ENCODE results near the gene SLC12A8. TPM values are rescaled to one million over a fixed set of nuclear protein-coding genes. Genes with fewer than 3 reads are reported as not detected.

The SLC12A8 gene
- total and polyA plus RNA-seq, 8 donors = 1.5 to 31.7 (median 12.3) TPM

GRCh38 chr3:125143982-125144652 lies 68.4 kb downstream of the SLC12A8 start:
- H3K36me3 ChIP-seq = no peaks in the 10 kb centered on the region
- 60 to 70% (median 65%) methylated on average over 7 of the region's 7 CpGs for WGBS, 5 donors
- peak in 1 of 2 donors; percentile 47 for DNase-seq
- H3K27ac ChIP-seq = peak overlapping the region in 2 of 5 donors; percentile 10 to 25
- intact Hi-C loops (cut with DNase I; ENCODE audit: low total_unique reads) = no loop called here
- H3K9me3 ChIP-seq = no peaks in the 10 kb centered on the region
- TF ChIP-seq POLR2A (IDR thresholded peaks at IDR 0.05) (no peak), EP300 (IDR thresholded peaks at IDR 0.05) (no peak), CTCF (IDR thresholded peaks at IDR 0.05) (no peak), POLR2AphosphoS5 (IDR thresholded peaks at IDR 0.05) (no peak)
- H3K27me3 ChIP-seq = no peaks in the 10 kb centered on the region
- no peak overlapping the region for H3K4me3 ChIP-seq
- peaks cover 13 to 67% (median 36%) of the 10 kb centered on the region in 4 donors for H3K4me1 ChIP-seq

DNA sequence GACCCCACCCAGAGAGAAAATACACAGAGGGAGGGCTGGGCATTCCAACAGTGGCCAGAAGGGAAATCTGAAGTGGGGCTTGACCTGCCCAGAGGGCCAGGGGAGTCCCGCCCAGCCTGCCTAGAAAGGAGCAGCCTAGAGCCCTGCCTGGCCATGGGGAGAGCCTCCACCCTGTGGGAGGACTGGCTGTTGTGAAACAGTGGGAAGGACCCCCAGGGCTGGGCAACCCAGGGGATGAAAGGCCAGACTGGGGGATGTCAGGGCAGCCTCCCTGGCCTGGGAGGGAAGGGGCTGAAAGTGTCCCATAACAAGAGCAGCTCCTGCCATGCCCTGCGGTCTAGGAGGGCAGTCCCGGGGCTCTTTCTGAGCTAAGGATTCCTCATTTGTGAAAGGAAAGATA lies 69.0 kb downstream of the SLC12A8 start:
- Histone ChIP-seq H3K4me1 (peaks cover 13 to 61% (median 31%) of the 10 kb centered on the region in 4 donors), H3K9me3 (no peaks in the 10 kb centered on the region), H3K36me3 (no peaks in the 10 kb centered on the region), H3K4me3 (no peak overlapping the region), H3K27me3 (no peaks in the 10 kb centered on the region), H3K27ac (peak overlapping the region in 2 of 5 donors; percentile 25 to 74)
- WGBS, 5 donors = 85 to 98% (median 91%) methylated on average over 3 of the region's 3 CpGs
- intact Hi-C loops (cut with DNase I; ENCODE audit: low total_unique reads) = no loop called here
- TF ChIP-seq POLR2A (IDR thresholded peaks at IDR 0.05) = no peak
- no peak for TF ChIP-seq CTCF (IDR thresholded peaks at IDR 0.05)
- TF ChIP-seq POLR2AphosphoS5 (IDR thresholded peaks at IDR 0.05) = no peak
- DNase-seq = no peak

DNA sequence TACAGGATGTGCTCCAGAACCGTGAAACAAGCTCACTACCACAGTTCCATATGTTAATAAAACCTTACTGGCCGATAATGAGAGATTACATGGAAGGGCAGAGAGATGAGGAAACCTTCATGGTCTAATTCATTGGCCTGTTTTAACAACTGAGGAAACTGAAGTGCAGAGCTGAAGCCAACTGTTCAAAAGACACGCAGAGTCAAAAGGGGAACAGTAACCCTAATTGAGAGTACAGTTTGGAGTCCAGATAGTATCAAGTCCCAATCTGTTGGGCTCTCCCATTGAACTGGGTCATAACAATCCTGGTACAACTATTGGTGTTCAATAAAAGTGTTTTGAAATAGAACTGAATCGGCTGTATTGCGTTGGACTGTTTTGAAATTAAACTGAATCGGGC lies 69.6 kb downstream of the SLC12A8 start:
- Histone ChIP-seq H3K27ac (peak overlapping the region in 3 of 5 donors; percentile 15 to 74 (median 70)), H3K9me3 (no peaks in the 10 kb centered on the region), H3K4me1 (peaks cover 13 to 55% (median 29%) of the 10 kb centered on the region in 4 donors), H3K27me3 (no peaks in the 10 kb centered on the region), H3K36me3 (no peaks in the 10 kb centered on the region), H3K4me3 (no peak overlapping the region)
- TF ChIP-seq EP300 (IDR thresholded peaks at IDR 0.05) = no peak
- no peak for TF ChIP-seq CTCF (IDR thresholded peaks at IDR 0.05)
- WGBS, 5 donors = 76 to 83% (median 79%) methylated on average over 6 of the region's 6 CpGs
- DNase-seq = no peak
- intact Hi-C loops (cut with DNase I; ENCODE audit: low total_unique reads) = no loop called here

- Histone ChIP-seq H3K4me3 (peak overlapping the region in 1 of 4 donors; percentile 38), H3K27ac (peak overlapping the region in 4 of 5 donors; percentile 15 to 74 (median 72)), H3K4me1 (peaks cover 13 to 55% (median 29%) of the 10 kb centered on the region in 4 donors), H3K27me3 (no peaks in the 10 kb centered on the region), H3K36me3 (no peaks in the 10 kb centered on the region), H3K9me3 (no peaks in the 10 kb centered on the region)
- no peak for DNase-seq
- 84 to 97% (median 91%) methylated on average over 10 to 12 of the region's 12 CpGs for WGBS, 5 donors
- intact Hi-C loops (cut with DNase I; ENCODE audit: low total_unique reads) = no loop called here
- TF ChIP-seq POLR2AphosphoS5 (IDR thresholded peaks at IDR 0.05) = no peak
- no peak for TF ChIP-seq EP300 (IDR thresholded peaks at IDR 0.05)
- no peak for TF ChIP-seq CTCF (IDR thresholded peaks at IDR 0.05)
- no peak for TF ChIP-seq POLR2A (IDR thresholded peaks at IDR 0.05)
Observed at GRCh38 chr3:125142420-125142778, 70.1 kb downstream of the SLC12A8 start.

Measured in stomach (tissue), 9 donors.